Activated CD4-positive, alpha-beta T cell treated with anti-CD3 and anti-CD28 coated beads, Interleukin-2, amount 10 ng/mL, durations not matched to agents 24 days and 14 days (primary cell): ENCODE measurements around the gene GABRR2. TPM values are rescaled to one million over a fixed set of nuclear protein-coding genes. Genes with fewer than 3 reads are reported as not detected.

Source experiments
- DNase-seq: peaks from one replicate; pipeline ENCODE4 v3.0.0; 2022
- H3K27ac Mint-ChIP-seq: one replicate; pipeline ENCODE4 v1.8.0; 2022; ENCODE audit warnings: mild to moderate bottlenecking, mixed read lengths
- H3K27me3 Mint-ChIP-seq: one replicate; pipeline ENCODE4 v1.8.0; 2022; ENCODE audit warnings: mixed read lengths
- H3K36me3 Mint-ChIP-seq: one replicate; pipeline ENCODE4 v1.8.0; 2022; ENCODE audit warnings: low read depth, mild to moderate bottlenecking, mixed read lengths
- H3K4me1 Mint-ChIP-seq: one replicate; pipeline ENCODE4 v1.8.0; 2021; ENCODE audit warnings: mixed read lengths
- H3K4me3 Mint-ChIP-seq: one replicate; pipeline ENCODE4 v1.8.0; 2022; ENCODE audit warnings: mild to moderate bottlenecking, moderate library complexity, mixed read lengths
- H3K9me3 Mint-ChIP-seq: one replicate; pipeline ENCODE4 v1.8.0; 2021; ENCODE audit warnings: mixed read lengths
- intact Hi-C: fragments of 100-400 bp; cut with micrococcal nuclease; formaldehyde crosslinking; loops from one replicate; pipeline ENCODE4 v1.15.1; 2023
- total RNA-seq: library from RNA; stranded (reverse); gene quantifications from 2 replicates; pipeline ENCODE4 v1.2.3, GENCODE V29; 2022

Gene GABRR2
- total RNA-seq, 1 donor from 2014 or later, result 1.0 TPM

DNA sequence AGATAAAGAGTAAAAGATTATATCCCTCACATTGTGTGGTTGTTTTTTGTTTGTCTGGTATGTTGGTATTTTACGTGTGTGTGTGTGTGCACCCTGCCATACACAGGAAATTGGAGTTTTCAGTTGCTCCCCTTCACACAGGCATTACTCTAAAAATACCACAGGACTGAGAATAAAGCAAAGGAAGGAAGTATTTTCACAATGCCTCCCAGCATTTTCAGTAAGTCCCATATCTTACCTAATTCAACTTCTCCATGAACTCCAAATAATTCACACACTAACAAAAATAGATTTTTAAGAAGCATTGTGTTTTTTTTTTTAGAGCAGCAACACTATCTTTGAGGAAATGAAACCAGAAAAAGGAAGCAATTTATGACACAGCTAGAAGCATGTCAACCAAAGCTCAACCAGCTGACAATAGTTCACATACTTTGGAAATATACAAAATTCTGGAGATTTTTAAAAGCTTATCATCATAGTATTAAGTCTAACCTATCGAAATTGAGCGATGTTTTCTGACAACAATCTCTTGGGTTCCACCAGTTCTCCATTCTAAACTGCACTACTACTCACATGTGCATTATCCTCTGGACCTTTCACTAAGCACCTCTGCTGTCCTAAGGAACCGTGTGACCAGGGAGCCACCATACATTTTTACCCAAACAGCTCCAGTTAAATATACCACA lies 35.3 kb upstream of the GABRR2 start:
- intact Hi-C loops, result loop anchor here (1.0 to 5.0 kb wide), 5 partner anchors 10 to 1648 kb away; partner anchors contain the start of genes AKIRIN2, CASP8AP2, MAP3K7 and RNGTT
- Mint-ChIP-seq H3K9me3 (no peaks in the 10 kb centered on the region), H3K4me1 (peaks cover 55% of the 10 kb centered on the region), H3K4me3 (peak overlapping the region; percentile 91), H3K27ac (peak overlapping the region; percentile 94), H3K36me3 (peaks cover 12% of the 10 kb centered on the region), H3K27me3 (no peaks in the 10 kb centered on the region)
- peak; percentile 68 for DNase-seq

DNA sequence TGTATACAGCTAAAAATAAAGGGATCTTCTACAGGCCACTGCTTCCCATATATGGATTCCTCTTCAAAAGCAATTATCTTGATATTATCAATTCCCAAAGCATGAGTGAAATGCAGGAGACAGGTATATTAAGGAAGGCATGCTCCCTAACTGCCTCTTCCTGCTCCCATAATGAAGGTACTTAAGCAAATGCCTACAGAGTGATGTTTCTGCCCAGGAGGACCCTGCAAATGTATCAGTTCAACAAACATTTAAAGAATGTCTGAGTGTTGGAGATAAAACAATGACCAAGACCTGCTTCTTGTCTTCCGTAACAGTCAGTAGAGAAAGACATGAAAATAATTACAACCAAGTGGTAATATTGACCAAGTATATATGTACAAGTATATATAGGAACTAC lies 33.3 kb upstream of the GABRR2 start:
- no peak for DNase-seq
- H3K4me3 Mint-ChIP-seq, result no peak overlapping the region
- peaks cover 16% of the 10 kb centered on the region for H3K36me3 Mint-ChIP-seq
- H3K9me3 Mint-ChIP-seq, result no peaks in the 10 kb centered on the region
- H3K4me1 Mint-ChIP-seq, result peaks cover 55% of the 10 kb centered on the region
- no peak overlapping the region for H3K27ac Mint-ChIP-seq
- intact Hi-C loops, result no loop called here
- H3K27me3 Mint-ChIP-seq, result no peaks in the 10 kb centered on the region

DNA sequence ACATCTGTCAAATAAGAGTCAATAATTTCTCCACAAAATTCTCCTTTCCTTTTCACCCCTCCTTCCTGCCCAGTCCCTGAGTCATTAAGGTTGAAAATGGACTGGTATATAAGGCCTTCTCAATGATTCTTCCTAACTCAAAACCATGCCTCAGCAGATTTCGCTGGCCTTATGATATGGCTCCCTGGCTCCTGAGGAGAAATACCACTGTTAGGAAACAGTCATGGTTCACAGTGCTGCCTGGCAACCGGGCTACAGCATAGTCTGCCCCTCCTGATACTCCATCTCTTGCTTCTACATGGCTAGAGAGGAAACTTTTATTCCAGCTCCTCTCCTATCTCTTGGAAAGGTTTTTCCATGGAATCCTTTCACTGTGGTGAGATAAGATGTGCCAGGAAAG lies 32.7 kb upstream of the GABRR2 start:
- no peak for DNase-seq
- Mint-ChIP-seq H3K27me3 (no peaks in the 10 kb centered on the region), H3K36me3 (peaks cover 16% of the 10 kb centered on the region), H3K27ac (no peak overlapping the region), H3K9me3 (no peaks in the 10 kb centered on the region), H3K4me1 (peaks cover 54% of the 10 kb centered on the region), H3K4me3 (no peak overlapping the region)
- intact Hi-C loops, result no loop called here

DNA sequence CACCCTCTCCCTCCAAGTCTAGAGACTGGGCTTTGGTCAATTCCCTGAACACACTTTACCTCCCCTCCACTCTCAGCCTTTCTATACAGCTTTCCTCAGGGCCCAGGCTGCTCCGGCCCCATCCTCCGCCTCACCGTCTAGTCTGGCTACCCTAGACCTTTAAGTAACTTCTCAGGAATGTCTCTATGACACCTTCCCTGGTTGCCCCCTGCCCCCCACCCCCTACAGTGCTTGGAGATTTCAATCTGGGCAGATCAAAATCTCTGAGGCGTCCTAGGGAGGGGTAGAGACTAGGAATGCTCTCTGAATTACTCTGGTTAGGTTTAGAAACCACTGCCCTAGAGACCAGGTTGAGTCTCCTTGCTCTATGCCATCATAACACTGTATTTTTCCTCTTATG lies 31.3 kb upstream of the GABRR2 start:
- peaks cover 19% of the 10 kb centered on the region for H3K36me3 Mint-ChIP-seq
- no peak overlapping the region for H3K4me3 Mint-ChIP-seq
- no peak for DNase-seq
- intact Hi-C loops, result no loop called here
- H3K4me1 Mint-ChIP-seq, result peaks cover 50% of the 10 kb centered on the region
- no peaks in the 10 kb centered on the region for H3K27me3 Mint-ChIP-seq
- no peak overlapping the region for H3K27ac Mint-ChIP-seq
- no peaks in the 10 kb centered on the region for H3K9me3 Mint-ChIP-seq

DNA sequence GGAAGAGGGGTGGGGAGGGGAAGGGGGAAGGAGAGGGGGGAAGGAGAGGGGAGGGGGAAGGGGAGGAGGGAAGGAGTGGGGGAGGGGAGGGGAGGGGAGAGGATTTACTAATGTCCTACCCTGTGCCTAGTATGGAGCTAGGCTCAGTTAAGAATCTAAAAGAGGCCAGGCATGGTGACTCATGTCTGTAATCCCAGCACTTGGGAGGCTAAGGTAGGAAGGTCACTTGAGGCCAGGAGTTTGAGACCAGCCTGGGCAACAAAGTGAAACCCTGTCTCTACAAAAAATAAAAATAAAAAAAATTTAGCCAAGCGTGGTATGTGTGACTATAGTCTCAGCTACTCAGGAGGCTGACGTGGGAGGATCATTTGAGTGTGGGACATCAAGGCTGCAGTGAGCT lies 24.5 kb upstream of the GABRR2 start:
- H3K4me3 Mint-ChIP-seq, result no peak overlapping the region
- H3K27me3 Mint-ChIP-seq, result no peaks in the 10 kb centered on the region
- H3K4me1 Mint-ChIP-seq, result peaks cover 14% of the 10 kb centered on the region
- H3K9me3 Mint-ChIP-seq, result no peaks in the 10 kb centered on the region
- intact Hi-C loops, result no loop called here
- no peak overlapping the region for H3K27ac Mint-ChIP-seq
- DNase-seq, result no peak
- peaks cover 35% of the 10 kb centered on the region for H3K36me3 Mint-ChIP-seq

DNA sequence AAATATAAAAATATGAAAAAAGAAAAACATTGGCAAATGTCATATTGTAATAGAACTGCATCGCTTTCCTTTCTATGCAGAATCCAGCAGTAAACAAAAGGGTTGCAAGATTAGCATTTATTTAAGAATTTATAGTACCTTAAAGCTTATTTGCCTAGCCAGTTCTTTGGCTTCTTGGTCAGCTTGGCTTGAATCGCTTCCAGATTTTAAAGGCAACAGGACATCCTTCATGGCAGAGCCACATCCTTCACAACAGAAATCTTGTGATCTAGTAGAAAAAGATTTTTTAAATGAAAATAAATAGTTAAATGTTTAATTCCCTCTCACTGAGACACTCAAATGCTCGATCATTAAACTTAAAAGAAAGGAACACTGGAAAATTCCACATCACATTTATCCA lies 20.1 kb upstream of the GABRR2 start:
- H3K4me1 Mint-ChIP-seq, result peaks cover 6% of the 10 kb centered on the region
- DNase-seq, result no peak
- intact Hi-C loops, result no loop called here
- H3K9me3 Mint-ChIP-seq, result no peaks in the 10 kb centered on the region
- no peak overlapping the region for H3K27ac Mint-ChIP-seq
- H3K4me3 Mint-ChIP-seq, result no peak overlapping the region
- H3K36me3 Mint-ChIP-seq, result peaks cover 43% of the 10 kb centered on the region
- no peaks in the 10 kb centered on the region for H3K27me3 Mint-ChIP-seq

DNA sequence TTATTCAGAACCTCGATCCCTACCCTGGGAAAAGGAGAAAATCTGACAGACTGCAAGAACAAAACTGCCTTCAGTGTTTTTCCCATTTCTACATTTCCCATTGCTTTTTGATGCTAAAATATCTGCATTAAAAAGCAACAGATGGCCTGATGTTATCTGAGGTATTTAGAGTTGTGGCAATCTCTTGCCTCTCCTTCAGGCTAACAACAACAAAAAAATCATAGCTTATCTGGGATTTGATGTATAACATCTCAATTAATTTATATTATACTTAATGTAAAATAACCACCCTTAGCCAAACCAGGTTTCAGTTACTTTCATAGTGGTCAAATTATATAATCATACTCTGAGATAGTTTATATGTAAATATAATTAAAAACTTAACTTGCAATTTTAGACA lies 15.8 kb upstream of the GABRR2 start:
- H3K4me1 Mint-ChIP-seq, result peaks cover 5% of the 10 kb centered on the region
- H3K27me3 Mint-ChIP-seq, result no peaks in the 10 kb centered on the region
- intact Hi-C loops, result no loop called here
- peaks cover 49% of the 10 kb centered on the region for H3K36me3 Mint-ChIP-seq
- no peak overlapping the region for H3K4me3 Mint-ChIP-seq
- no peak for DNase-seq
- no peak overlapping the region for H3K27ac Mint-ChIP-seq
- no peaks in the 10 kb centered on the region for H3K9me3 Mint-ChIP-seq

DNA sequence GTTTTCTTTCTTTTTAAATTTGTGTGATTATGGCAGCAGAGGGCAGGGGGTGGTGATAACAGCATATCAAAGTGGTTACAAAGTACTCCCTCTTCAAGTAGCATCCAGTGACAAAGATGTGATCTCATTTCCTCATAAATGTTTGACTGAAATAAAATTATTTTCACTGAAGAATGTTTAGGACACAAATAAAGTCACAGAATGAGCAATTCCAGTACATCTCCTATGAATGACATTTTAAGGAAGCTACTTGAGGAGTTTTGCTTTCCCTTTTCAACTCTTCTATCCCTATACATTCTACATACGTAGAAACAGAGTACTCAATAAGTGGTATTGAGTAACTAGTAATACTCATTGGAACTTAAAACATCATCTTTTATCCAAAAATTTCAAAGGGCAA lies 13.9 kb upstream of the GABRR2 start:
- DNase-seq, result no peak
- no peak overlapping the region for H3K27ac Mint-ChIP-seq
- intact Hi-C loops, result no loop called here
- H3K4me1 Mint-ChIP-seq, result peaks cover 5% of the 10 kb centered on the region
- no peaks in the 10 kb centered on the region for H3K27me3 Mint-ChIP-seq
- no peaks in the 10 kb centered on the region for H3K9me3 Mint-ChIP-seq
- peaks cover 53% of the 10 kb centered on the region for H3K36me3 Mint-ChIP-seq
- no peak overlapping the region for H3K4me3 Mint-ChIP-seq

DNA sequence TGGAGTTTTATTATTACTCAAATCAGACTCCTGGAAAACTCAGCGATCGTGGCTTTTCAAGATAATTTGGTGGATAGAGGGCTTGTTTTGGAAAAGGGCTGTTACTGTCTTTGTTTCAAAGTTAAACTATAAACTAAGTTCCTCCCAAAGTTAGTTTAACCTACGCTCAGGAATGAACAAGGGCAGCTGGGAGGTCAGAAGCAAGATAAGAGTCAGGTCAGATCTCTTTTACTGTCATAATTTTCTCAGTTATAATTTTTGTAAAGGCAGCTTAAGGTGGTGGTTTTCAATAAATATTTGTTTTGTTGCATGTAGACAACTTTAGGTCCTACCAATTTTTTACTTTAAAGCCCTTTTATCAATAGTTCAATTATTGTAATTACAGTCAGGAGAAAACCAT lies 9.2 kb upstream of the GABRR2 start:
- Mint-ChIP-seq H3K4me3 (no peak overlapping the region), H3K9me3 (no peaks in the 10 kb centered on the region), H3K36me3 (peaks cover 52% of the 10 kb centered on the region), H3K27ac (no peak overlapping the region), H3K4me1 (peaks cover 1% of the 10 kb centered on the region), H3K27me3 (no peaks in the 10 kb centered on the region)
- intact Hi-C loops, result no loop called here
- DNase-seq, result no peak

DNA sequence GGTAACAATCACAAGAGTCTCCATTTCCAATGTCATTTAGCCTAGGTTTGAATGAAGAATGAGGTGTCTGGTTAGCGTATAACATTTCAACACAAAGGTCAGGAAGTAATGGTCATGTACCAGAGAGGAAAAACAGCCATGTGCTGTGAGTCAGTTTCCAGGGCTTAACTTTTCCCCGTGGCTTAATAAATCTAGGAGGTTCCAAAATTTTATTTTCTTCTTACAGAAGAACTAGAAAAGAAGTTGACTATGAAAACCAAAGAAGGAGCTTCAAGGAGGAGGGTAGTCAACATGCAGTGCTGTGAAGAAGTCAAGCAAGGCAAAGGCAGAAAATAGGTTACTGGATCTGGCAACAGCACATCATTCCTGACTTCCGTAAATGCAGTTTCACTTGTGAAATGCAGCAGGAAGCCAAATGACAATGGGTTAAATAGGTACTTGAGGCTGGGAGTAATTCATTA lies 8.4 kb upstream of the GABRR2 start:
- Mint-ChIP-seq H3K4me1 (no peaks in the 10 kb centered on the region), H3K27me3 (no peaks in the 10 kb centered on the region), H3K36me3 (peaks cover 48% of the 10 kb centered on the region), H3K9me3 (no peaks in the 10 kb centered on the region), H3K27ac (no peak overlapping the region), H3K4me3 (no peak overlapping the region)
- intact Hi-C loops, result no loop called here
- no peak for DNase-seq

DNA sequence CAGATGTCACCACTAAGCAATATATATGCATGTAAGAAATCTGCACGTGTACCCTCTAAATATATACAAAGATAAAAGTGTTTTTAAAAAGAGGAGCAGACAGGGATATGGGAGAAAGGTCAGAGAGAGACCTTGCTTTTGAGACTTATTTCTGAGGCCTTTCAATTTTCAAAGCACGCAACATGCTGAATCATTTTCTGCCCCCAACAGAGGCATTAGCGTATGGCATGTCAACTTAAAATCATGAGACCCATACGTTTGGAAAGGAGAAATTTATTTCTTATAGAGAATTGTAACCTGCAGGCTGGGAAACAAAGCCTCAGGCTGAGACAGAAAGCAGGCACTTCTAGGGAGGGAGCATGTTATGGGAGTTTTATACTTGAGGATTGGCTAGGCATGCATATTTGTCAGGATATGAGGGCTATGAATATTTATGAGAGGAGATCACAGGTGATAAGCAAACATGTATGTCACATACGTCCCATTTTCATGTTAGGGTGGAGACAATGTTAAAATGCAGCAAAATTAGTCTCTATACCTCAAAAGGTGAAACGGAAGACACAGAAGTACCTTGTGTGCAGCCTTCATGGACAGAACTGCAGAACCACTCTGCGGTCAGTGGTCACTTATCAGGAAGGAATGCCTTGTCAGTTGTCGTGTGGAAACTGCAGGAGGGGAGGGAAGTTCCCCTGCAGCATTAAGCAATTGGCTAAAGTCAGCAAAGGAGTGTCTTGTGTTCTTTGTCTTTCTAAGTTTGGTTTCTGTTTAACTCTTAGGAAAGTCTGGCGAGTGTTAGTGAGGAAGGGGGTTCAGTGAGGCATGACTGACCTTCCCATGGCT lies 6.3 kb upstream of the GABRR2 start:
- Mint-ChIP-seq H3K9me3 (no peaks in the 10 kb centered on the region), H3K27me3 (no peaks in the 10 kb centered on the region), H3K4me1 (peaks cover 4% of the 10 kb centered on the region), H3K4me3 (no peak overlapping the region), H3K36me3 (peaks cover 45% of the 10 kb centered on the region), H3K27ac (no peak overlapping the region)
- intact Hi-C loops, result no loop called here
- no peak for DNase-seq

DNA sequence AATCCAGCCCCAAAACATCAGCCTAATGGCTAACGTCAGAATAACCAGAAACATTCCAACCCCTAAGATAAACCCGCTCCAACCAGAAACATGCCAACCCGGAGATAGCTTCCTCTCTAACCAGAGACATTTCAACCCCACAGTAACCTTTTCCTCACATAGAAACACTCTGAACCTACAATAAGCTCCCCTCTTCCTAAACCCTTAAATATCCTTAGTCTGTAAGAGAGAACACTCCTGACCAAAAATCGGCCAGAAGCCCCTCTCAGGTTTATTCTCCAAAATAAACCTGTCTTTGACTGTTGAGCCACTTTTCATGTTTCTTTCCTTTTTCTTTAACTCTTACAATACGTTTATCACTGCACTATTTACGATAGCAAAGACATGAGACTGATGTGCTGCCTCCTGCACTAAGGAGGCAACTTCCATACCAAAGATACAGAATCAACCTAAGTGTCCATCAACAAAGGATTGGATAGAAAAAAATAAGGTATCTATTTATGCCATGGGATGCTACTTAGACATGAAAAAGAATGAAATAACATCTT lies 5.0 kb upstream of the GABRR2 start:
- Mint-ChIP-seq H3K27me3 (no peaks in the 10 kb centered on the region), H3K4me3 (no peak overlapping the region), H3K36me3 (peaks cover 49% of the 10 kb centered on the region), H3K9me3 (no peaks in the 10 kb centered on the region), H3K27ac (no peak overlapping the region), H3K4me1 (peaks cover 4% of the 10 kb centered on the region)
- DNase-seq, result no peak
- intact Hi-C loops, result no loop called here

DNA sequence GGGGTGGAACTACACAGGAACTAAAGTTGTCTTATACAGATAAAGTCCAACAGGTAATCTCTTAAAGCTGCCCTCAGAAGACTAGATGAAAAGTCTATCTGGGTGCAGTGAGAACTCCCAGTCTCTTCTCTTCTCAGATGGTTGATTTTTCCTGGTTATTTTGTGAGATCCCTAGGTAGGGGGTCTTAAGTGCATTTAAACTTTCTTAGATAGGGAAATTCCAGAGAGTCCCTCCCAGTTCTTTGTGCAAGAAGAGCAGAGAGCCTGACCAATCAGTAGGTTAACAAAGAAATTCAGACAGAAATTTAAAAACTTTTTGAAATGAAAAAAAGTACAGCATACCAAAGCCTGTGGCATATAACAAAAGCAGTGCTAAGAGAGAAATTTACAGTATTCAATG lies 2.0 kb upstream of the GABRR2 start:
- Mint-ChIP-seq H3K27ac (no peak overlapping the region), H3K36me3 (peaks cover 30% of the 10 kb centered on the region), H3K4me1 (peaks cover 4% of the 10 kb centered on the region), H3K27me3 (no peaks in the 10 kb centered on the region), H3K9me3 (no peaks in the 10 kb centered on the region), H3K4me3 (no peak overlapping the region)
- DNase-seq, result no peak
- intact Hi-C loops, result no loop called here

DNA sequence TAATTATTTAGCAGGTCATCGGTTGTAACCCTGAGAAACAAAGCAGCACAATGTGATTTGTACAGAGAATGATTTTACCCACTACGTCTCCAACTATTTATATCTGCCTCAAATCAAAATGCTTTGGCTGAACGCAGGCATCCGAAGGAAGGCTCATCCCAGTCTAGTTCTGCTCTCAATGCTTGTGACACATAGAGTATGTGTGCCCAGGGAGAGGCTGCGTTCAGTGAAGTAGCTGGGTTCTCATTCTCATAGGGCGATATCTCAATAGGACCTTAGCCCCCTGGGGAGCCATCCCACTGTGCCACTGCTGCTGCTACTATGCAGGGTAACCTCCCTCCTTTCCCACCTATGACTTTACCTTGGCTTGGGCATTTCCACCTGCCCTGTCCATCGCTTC lies 407 bp downstream of the GABRR2 start:
- Mint-ChIP-seq H3K4me1 (peaks cover 5% of the 10 kb centered on the region), H3K36me3 (peaks cover 21% of the 10 kb centered on the region), H3K27ac (no peak overlapping the region), H3K9me3 (no peaks in the 10 kb centered on the region), H3K27me3 (peaks cover 2% of the 10 kb centered on the region), H3K4me3 (no peak overlapping the region)
- intact Hi-C loops, result no loop called here
- DNase-seq, result no peak
